Epithelial cell of esophagus (primary cell): Measurements from ENCODE around the gene KRT84.

Experiments used
- DNase-seq: peaks from one replicate; pipeline ENCODE4 v3.0.0; 2010; ENCODE audit warnings: low read depth
- H3K4me3 ChIP-seq: 2 replicates; pipeline ENCODE4 v1.5.1; 2011; ENCODE audit warnings: mild to moderate bottlenecking, low read length, control low read depth
- CTCF ChIP-seq: IDR thresholded peaks from 2 replicates; pipeline ENCODE4 v1.5.1; 2011; ENCODE audit warnings: low read depth, mild to moderate bottlenecking, low read length, control low read depth, inconsistent platforms; ENCODE audit not compliant: insufficient read depth; ENCODE audit errors: missing control alignments

Gene KRT84

GRCh38 chr12:52418576-52419110 lies 33.2 kb upstream of the KRT84 start:
- DNase-seq = peak; percentile 58
- H3K4me3 ChIP-seq = no peak overlapping the region
- TF ChIP-seq CTCF = no peak

GRCh38 chr12:52417740-52418139 lies 32.3 kb upstream of the KRT84 start:
- no peak for TF ChIP-seq CTCF
- no peak for DNase-seq
- no peak overlapping the region for H3K4me3 ChIP-seq

- DNase-seq = no peak
- TF ChIP-seq CTCF = no peak
- H3K4me3 ChIP-seq = no peak overlapping the region
Observed at GRCh38 chr12:52416795-52417194, 31.3 kb upstream of the KRT84 start.

GRCh38 chr12:52415870-52416750 lies 30.7 kb upstream of the KRT84 start:
- DNase-seq = peak; percentile 96
- no peak for TF ChIP-seq CTCF
- no peak overlapping the region for H3K4me3 ChIP-seq

GRCh38 chr12:52414936-52415335 lies 29.5 kb upstream of the KRT84 start:
- no peak for DNase-seq
- no peak overlapping the region for H3K4me3 ChIP-seq
- TF ChIP-seq CTCF = no peak

- TF ChIP-seq CTCF = no peak
- no peak for DNase-seq
- H3K4me3 ChIP-seq = no peak overlapping the region
Observed at GRCh38 chr12:52413782-52414345, 28.4 kb upstream of the KRT84 start.
